Vagina (tissue), 2 donors: ENCODE measurements around the gene HRCT1. TPM values are rescaled to one million over a fixed set of nuclear protein-coding genes. Genes with fewer than 3 reads are reported as not detected.
"Not testable (repeated sequence)": the region's sequence is repeated elsewhere in the genome, so short reads cannot be mapped to it uniquely, and the experiment has no call there.

ENCODE experiments used
- DNase-seq, 2 donors: peaks; one replicate each; pipeline ENCODE4 v3.0.0-alpha.2; 2017; ENCODE audit errors: extremely low spot score in 2 of 2
- H3K27ac ChIP-seq: fragments of 200-600 bp; sonication (generic); one replicate; pipeline ENCODE4 v1.5.1; 2019
- H3K27me3 ChIP-seq: fragments of 200-600 bp; sonication (generic); one replicate; pipeline ENCODE4 v1.5.1; 2019
- H3K36me3 ChIP-seq, 2 donors: fragments of 200-600 bp; sonication (generic); one replicate each; pipeline ENCODE4 v1.5.1; 2017 to 2019
- H3K4me1 ChIP-seq: fragments of 200-600 bp; sonication (generic); one replicate; pipeline ENCODE4 v1.5.1; 2019
- H3K4me3 ChIP-seq, 2 donors: fragments of 200-600 bp; sonication (generic); 1 replicate in 1 of 2; 2 replicates in 1 of 2; pipeline ENCODE4 v1.5.1; 2016 to 2019
- H3K9me3 ChIP-seq: fragments of 200-600 bp; sonication (generic); one replicate; pipeline ENCODE4 v1.5.1; 2019
- POLR2A ChIP-seq, 2 donors: fragments of 450-650 bp; IDR thresholded peaks; one replicate each; pipeline ENCODE4 v1.6.1; 2017; ENCODE audit warnings: antibody characterized with exemption in 2 of 2, mild to moderate bottlenecking in 2 of 2, moderate library complexity in 2 of 2
- POLR2AphosphoS5 ChIP-seq, 2 donors: sonication (generic); formaldehyde crosslinking; IDR thresholded peaks; one replicate each; pipeline ENCODE4 v1.9.0; 2017; ENCODE audit warnings: antibody characterized with exemption in 2 of 2, mild to moderate bottlenecking in 2 of 2, low read depth in 1 of 2; ENCODE audit not compliant: insufficient read depth in 1 of 2
- intact Hi-C: fragments of 100-400 bp; cut with DNase I; formaldehyde crosslinking; loops from one replicate; pipeline ENCODE4 v1.15.1; 2023
- total RNA-seq: library from RNA; depleted of rRNA; stranded (reverse); fragments of >200 nt; gene quantifications from one replicate; pipeline ENCODE4 v1.2.3, GENCODE V29; 2016
- TF ChIP-seq, protein P1 (sequence below), 3 experiments: fragments of 450-650 bp in 2 of 3; fragments of 200-600 bp in 1 of 3; sonication (generic) in 1 of 3; IDR thresholded peaks; one replicate each; pipeline ENCODE4 v1.5.1; 2017 to 2019; ENCODE audit warnings: antibody characterized with exemption in 3 of 3, mild to moderate bottlenecking in 2 of 3, moderate library complexity in 2 of 3

Gene HRCT1
- total RNA-seq, 1 donor from 2014 or later, result 5.4 TPM

DNA sequence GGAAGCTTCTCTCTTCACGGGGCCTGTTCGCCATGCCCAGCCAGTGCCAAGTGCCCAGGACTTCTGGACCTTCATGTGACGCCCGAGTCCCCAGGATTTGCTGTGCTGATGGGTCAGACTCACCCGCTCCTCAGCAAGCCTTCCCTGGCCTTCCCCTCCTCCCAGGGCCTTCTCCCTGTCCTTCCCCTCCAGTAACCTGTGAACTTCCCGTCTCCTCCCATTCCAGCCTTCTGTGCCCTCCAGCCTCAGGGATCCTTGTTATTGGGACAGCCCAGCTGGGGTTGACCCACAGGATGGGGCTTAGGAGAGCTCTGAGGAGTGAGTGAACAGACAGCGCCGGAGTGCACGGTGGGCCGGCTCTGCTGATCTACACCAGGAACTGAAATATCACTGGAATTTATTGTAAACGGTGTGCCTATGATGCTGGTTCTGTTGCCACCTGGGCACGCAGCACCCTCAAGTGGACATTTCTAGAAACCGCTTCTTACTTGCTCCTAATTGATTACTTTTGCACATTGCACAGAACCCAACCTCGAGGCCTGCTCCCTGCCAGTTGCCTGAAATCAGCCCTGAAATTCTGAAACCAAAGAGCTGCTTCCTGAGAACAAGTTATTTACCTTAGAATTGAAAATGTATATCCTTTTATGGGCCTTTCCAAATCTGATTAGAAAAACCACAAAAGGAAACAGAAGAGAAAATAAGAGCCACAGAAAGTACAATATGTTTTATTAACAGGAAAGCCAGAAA lies 4.8 kb downstream of the HRCT1 start:
- no peaks in the 10 kb centered on the region for H3K9me3 ChIP-seq
- peak overlapping the region; percentile 97 for H3K27ac ChIP-seq
- no peaks in the 10 kb centered on the region for H3K27me3 ChIP-seq
- H3K4me3 ChIP-seq, result no peak overlapping the region
- H3K4me1 ChIP-seq, result peaks cover 62% of the 10 kb centered on the region
- DNase-seq, result no peak
- no peaks in the 10 kb centered on the region for H3K36me3 ChIP-seq
- intact Hi-C loops, result no loop called here
- TF ChIP-seq POLR2AphosphoS5 (IDR thresholded peaks at IDR 0.05; ENCODE audit: insufficient read depth in 1 of 2, low read depth in 1 of 2), result no peak
- TF ChIP-seq, protein P1, sequence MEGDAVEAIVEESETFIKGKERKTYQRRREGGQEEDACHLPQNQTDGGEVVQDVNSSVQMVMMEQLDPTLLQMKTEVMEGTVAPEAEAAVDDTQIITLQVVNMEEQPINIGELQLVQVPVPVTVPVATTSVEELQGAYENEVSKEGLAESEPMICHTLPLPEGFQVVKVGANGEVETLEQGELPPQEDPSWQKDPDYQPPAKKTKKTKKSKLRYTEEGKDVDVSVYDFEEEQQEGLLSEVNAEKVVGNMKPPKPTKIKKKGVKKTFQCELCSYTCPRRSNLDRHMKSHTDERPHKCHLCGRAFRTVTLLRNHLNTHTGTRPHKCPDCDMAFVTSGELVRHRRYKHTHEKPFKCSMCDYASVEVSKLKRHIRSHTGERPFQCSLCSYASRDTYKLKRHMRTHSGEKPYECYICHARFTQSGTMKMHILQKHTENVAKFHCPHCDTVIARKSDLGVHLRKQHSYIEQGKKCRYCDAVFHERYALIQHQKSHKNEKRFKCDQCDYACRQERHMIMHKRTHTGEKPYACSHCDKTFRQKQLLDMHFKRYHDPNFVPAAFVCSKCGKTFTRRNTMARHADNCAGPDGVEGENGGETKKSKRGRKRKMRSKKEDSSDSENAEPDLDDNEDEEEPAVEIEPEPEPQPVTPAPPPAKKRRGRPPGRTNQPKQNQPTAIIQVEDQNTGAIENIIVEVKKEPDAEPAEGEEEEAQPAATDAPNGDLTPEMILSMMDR (IDR thresholded peaks at IDR 0.05), result peak in 1 of 3 experiments; percentile 8

DNA sequence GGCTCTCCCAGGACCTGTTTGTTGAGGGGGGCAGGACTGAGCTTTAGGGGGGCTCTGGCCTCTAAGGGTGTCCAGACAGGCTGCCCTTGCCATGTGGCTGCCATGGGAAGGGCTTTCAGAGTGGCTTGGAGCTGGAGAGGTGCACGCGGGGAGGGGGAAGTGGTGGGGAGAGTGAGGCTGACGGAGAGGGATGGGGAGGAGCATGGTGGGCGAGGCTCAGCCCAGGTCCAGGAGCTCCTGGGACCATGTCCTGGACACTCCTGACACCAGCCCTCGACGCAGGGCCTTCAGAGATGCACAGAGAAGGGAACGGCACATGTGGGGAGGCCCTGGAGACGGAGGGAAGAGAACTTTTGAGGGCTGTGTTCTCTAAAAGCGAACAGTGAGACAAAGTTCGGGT lies 5.7 kb downstream of the HRCT1 start:
- no peak overlapping the region for H3K4me3 ChIP-seq
- TF ChIP-seq POLR2A (IDR thresholded peaks at IDR 0.05) (no peak), POLR2AphosphoS5 (IDR thresholded peaks at IDR 0.05; ENCODE audit: insufficient read depth in 1 of 2, low read depth in 1 of 2) (no peak)
- TF ChIP-seq, protein P1 (IDR thresholded peaks at IDR 0.05), result no peak
- intact Hi-C loops, result no loop called here
- no peak for DNase-seq
- peak overlapping the region; percentile 97 for H3K27ac ChIP-seq
- H3K4me1 ChIP-seq, result peaks cover 53% of the 10 kb centered on the region
- H3K9me3 ChIP-seq, result no peaks in the 10 kb centered on the region
- no peaks in the 10 kb centered on the region for H3K27me3 ChIP-seq
- no peaks in the 10 kb centered on the region for H3K36me3 ChIP-seq

DNA sequence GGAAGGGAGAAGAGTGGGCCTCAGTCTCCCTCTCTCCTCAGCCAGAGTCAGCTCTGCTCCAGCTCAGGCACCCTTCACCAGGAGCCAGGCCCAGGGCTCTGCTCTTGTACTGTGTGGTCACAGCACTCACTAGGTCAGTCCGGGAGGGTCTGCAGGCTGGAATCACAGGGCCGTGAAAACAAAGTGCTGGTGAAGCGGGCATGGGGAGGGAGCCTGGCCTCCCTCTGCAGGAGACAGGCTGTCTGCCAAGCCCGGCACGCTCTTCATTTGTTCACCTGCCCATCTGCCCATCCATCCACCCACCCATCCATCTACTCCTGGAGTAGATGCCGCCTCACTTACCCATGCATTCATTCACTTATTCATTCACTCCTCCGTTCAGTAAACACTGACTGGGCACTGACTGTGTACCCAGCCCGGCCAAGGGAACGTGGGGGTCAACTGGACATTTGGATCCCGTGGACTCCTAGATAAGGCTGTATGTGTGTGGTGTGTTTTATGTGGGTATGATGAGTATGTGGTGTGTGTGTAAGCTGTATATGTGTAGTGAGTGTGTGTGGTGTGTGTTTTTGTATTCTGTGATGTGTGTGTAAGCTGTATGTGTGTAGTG lies 6.9 kb downstream of the HRCT1 start:
- intact Hi-C loops, result no loop called here
- DNase-seq, result no peak
- Histone ChIP-seq H3K9me3 (no peaks in the 10 kb centered on the region), H3K27me3 (no peaks in the 10 kb centered on the region), H3K4me3 (no peak overlapping the region), H3K36me3 (no peaks in the 10 kb centered on the region), H3K4me1 (peaks cover 41% of the 10 kb centered on the region), H3K27ac (peak overlapping the region; percentile 97)
- TF ChIP-seq, protein P1 (IDR thresholded peaks at IDR 0.05), result no peak
- TF ChIP-seq POLR2A (IDR thresholded peaks at IDR 0.05) (no peak), POLR2AphosphoS5 (IDR thresholded peaks at IDR 0.05; ENCODE audit: insufficient read depth in 1 of 2, low read depth in 1 of 2) (no peak)

DNA sequence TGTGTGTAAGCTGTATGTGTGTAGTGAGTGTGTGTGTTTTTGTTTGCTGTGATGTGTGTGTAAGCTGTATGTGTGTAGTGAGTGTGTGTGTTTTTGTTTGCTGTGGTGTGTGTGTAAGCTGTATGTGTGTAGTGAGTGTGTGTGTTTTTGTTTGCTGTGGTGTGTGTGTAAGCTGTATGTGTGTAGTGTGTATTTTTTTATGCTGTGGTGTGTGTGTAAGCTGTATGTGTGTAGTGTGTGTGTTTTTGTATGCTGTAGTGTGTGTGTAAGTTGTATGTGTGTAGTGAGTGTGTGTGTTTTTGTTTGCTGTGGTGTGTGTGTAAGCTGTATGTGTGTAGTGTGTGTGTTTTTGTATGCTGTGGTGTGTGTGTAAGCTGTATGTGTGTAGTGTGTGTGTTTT lies 7.4 kb downstream of the HRCT1 start:
- intact Hi-C loops, H3K9me3 ChIP-seq, DNase-seq, H3K4me3 ChIP-seq, H3K27me3 ChIP-seq, H3K36me3 ChIP-seq: not testable (repeated sequence)
- Histone ChIP-seq H3K27ac (peak overlapping the region; percentile 11), H3K4me1 (peaks cover 36% of the 10 kb centered on the region)

DNA sequence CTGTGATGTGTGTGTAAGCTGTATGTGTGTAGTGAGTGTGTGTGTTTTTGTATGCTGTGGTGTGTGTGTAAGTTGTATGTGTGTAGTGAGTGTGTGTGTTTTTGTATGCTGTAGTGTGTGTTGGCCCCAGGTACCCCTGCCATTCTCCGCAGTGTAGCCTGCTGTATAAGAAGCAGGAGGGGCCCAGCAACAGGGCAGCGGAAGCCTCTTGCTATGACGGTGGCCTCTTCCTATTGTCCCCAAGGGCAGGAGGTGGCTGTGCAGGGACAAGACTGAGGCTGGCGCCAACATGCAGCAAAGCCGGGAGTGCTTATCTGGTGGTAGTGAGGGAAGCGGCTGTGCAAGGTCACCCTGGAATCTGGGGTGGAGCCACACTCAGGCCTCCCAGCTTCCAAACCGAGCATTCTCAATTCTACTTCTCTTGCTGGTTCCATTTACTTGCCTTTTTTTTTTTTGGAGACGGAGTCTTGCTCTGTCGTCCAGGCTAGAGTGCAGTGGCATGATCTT lies 8.4 kb downstream of the HRCT1 start:
- TF ChIP-seq POLR2AphosphoS5 (IDR thresholded peaks at IDR 0.05; ENCODE audit: insufficient read depth in 1 of 2, low read depth in 1 of 2) (peak in 1 of 2 donors; percentile 15), POLR2A (IDR thresholded peaks at IDR 0.05) (no peak)
- TF ChIP-seq, protein P1 (IDR thresholded peaks at IDR 0.05), result no peak
- H3K4me1 ChIP-seq, result peaks cover 27% of the 10 kb centered on the region
- DNase-seq, result no peak

More for the DNA sequence above, 8.4 kb downstream of the HRCT1 start:
- intact Hi-C loops, result no loop called here
- Histone ChIP-seq H3K9me3 (no peaks in the 10 kb centered on the region), H3K27ac (peak overlapping the region; percentile 11), H3K36me3 (no peaks in the 10 kb centered on the region), H3K4me3 (no peak overlapping the region), H3K27me3 (no peaks in the 10 kb centered on the region)
